GM12892 (cell line): ENCODE data around the gene RBM5.

Source experiments
- POLR2A ChIP-seq: IDR thresholded peaks from 2 replicates; pipeline ENCODE4 v1.6.1; 2011; ENCODE audit warnings: low read depth, low read length, control low read depth
- TAF1 ChIP-seq: IDR thresholded peaks from 2 replicates; pipeline ENCODE4 v1.6.1; 2011; ENCODE audit warnings: low read depth, mild to moderate bottlenecking, control low read depth, low read length, borderline replicate concordance

- TF ChIP-seq POLR2A (no peak), TAF1 (no peak)
Observed at GRCh38 chr3:50050361-50050760, 38.4 kb upstream of the RBM5 start.
